IPS-15b (cell line): Measurements from ENCODE around the gene EIF5A.

Experiments used
- H3K27me3 ChIP-seq: one replicate; pipeline ENCODE4 v1.6.1; 2013; ENCODE audit warnings: low read length; ENCODE audit not compliant: control insufficient read depth, insufficient read depth
- H3K36me3 ChIP-seq: one replicate; pipeline ENCODE4 v1.6.1; 2013; ENCODE audit warnings: low read length; ENCODE audit not compliant: control insufficient read depth, insufficient read depth
- H3K4me1 ChIP-seq: one replicate; pipeline ENCODE4 v1.6.1; 2013; ENCODE audit warnings: mild to moderate bottlenecking, low read length; ENCODE audit not compliant: control insufficient read depth, insufficient read depth
- H3K4me3 ChIP-seq: one replicate; pipeline ENCODE4 v1.5.1; 2013; ENCODE audit warnings: low read depth, low read length
- H3K9ac ChIP-seq: one replicate; pipeline ENCODE4 v1.6.1; 2013; ENCODE audit warnings: low read depth, mild to moderate bottlenecking, low read length
- H3K9me3 ChIP-seq: one replicate; pipeline ENCODE4 v1.6.1; 2013; ENCODE audit warnings: mild to moderate bottlenecking, low read length; ENCODE audit not compliant: control insufficient read depth, insufficient read depth

EIF5A gene

DNA sequence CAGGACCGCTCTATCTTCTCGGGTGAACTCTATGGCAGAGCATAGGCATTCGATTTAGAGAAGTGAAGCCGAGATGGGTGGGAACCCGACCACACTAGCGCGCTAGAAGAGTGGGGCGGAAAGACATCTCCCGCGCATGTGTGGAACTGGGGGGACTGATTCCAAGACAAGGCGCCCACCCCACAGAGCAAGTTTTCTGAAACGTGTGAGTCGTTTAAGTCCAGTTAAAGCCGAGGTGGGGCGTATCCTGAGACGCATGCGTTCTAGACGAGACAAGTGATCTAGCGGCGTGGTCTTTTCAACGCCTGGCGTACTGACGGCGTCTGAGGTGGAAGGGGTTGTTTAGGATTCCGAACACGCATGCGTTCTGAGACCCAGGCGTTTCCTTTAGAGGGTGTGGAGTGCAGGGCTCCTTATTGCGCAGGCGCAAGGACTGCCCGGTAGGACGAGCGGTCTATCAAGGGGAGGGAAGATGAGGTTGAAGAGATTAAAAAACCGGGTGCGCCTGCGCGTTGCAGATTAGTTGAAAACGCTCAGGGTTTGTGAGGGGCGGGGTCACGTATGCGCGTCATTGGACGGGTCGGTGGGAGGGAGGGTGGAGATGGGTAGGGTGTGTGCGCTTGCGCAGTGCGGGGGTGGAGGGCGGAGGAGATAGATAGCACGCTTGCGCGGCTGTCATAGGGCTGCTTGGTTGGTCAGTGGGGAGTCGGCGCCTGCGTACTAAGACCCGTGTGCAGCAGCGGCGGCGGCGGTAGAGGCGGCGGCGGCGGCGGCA, at the start of gene EIF5A:
Gene EIF5A, plus strand, starts transcription at position 718 of the 775 bp plus-strand sequence. CDS start 2,008 bp downstream, outside the sequence.
- no peaks in the 10 kb centered on the region for H3K9me3 ChIP-seq
- H3K4me3 ChIP-seq: peak within 1 kb of the TSS; percentile 95
- H3K4me1 ChIP-seq: peaks cover 2% of the 10 kb centered on the region
- no peaks in the 10 kb centered on the region for H3K27me3 ChIP-seq
- H3K36me3 ChIP-seq: peaks cover 24% of the 10 kb centered on the region
- peak within 1 kb of the TSS; percentile 99 for H3K9ac ChIP-seq

DNA sequence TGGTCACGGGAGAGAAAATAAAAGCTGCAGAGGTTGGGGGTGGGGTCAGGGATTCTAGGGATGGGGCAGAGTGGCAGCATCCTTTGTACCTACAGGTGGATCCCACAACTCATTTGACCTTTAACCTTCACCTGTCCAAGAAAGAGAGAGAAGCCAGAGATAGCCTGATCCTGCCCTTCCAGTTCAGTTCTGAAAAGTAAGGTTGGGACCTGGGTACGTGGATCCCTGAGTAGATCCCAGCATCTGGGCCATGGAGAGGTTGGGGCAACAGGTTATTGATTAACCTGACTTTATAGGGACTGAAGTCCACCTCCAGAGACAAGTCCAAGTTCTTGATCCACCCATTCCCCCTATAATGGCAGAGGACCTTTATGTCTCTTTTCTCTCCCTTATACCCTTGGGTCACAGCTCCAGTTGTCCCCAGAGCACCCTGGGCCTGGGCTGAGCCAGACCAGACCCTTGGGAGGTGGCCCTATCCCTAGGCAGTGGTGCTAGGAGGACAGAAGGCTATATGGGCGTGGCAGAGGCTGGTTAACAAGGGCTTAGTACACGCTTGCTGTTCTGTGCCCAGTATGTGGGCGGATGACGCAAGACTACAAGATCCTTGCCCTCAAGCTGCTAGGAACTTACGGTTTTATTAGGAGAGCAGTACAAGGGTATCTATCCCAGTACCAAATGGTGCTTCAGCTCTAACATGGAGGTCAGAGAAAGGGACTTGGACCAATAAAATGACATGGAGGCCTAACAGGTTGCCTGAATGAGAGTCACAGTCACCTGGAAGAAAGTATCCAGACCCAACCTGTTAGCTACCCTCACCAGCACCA, 48.5 kb upstream of the EIF5A start:
- H3K36me3 ChIP-seq: peaks cover 24% of the 10 kb centered on the region
- H3K4me1 ChIP-seq: peaks cover 4% of the 10 kb centered on the region
- no peak overlapping the region for H3K4me3 ChIP-seq
- H3K9ac ChIP-seq: no peak overlapping the region
- H3K9me3 ChIP-seq: no peaks in the 10 kb centered on the region
- H3K27me3 ChIP-seq: no peaks in the 10 kb centered on the region

DNA sequence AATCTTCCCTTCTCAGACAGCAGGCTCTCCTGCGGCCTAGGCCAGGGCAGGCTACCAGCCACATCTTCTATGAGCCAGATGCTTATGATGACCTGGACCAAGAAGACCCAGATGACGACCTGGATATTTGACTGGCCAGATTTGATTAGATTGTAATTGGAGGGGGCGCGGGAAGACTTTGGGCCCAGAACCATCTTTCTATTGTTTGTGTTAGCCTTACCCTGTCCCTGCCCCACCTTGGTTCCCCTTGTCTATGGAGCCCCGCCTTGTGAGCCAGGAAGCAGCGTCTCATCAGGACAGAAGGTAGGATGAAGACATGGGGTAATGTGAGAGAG, 47.9 kb upstream of the EIF5A start:
- Histone ChIP-seq H3K4me3 (no peak overlapping the region), H3K9ac (no peak overlapping the region), H3K36me3 (peaks cover 24% of the 10 kb centered on the region), H3K4me1 (peaks cover 9% of the 10 kb centered on the region), H3K9me3 (no peaks in the 10 kb centered on the region), H3K27me3 (no peaks in the 10 kb centered on the region)

DNA sequence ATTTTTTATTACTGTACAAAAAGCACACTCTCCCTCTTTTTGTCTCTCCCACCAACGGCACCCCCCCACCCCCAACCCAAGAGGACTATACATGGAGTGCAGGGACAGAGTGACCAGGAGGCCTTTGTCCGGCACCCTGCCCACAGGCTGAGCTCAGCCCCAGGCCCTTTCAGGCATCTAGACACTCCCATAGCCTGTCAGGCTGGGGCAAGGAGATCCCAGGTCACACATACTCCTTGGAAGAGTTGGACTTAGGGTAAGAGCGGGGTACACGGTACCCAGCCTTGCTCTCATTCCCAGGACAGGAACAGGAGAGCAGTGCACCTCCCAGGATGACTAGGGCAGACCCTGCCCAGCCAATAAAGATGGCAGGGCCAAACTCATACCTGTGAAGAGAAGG, 47.3 kb upstream of the EIF5A start:
- H3K9ac ChIP-seq: peak overlapping the region; percentile 94
- peaks cover 10% of the 10 kb centered on the region for H3K4me1 ChIP-seq
- no peaks in the 10 kb centered on the region for H3K9me3 ChIP-seq
- peaks cover 22% of the 10 kb centered on the region for H3K36me3 ChIP-seq
- H3K27me3 ChIP-seq: no peaks in the 10 kb centered on the region
- H3K4me3 ChIP-seq: peak overlapping the region; percentile 98

DNA sequence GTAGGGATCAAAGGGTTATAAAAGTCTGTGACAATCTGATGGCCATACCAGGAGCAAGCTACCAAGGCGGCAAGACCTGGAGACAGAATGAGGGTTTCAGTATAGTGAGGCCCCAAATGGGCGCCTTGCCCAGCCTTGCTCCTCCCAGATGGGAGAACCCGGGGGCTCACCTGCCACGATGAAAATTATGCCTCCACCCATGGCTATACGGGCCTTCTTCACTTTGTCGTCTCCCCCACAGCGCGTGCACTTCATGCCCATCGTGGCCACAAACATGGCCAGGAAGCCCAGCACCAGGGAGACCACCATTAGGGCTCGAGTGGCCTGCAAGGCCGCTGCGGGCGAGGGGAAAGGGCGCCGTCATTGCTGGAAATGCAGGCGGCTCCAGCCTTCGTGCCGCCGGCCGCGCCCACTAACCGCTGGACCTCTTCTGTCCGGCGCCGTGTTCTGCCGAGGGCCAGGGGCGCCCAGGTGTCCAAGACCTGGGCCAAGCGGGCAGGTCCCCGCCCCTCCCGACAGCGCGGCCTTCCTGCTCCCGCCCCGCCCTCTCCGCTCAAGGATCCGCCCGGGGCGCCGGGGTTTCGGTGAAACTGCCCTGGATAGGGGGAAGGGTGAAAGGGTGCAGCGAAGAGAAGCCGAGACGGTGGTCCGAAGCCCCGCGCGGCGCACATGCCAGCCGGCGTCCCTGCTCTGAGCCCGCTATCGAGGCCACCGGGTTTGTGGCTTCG, 46.6 kb upstream of the EIF5A start:
- Histone ChIP-seq H3K36me3 (peaks cover 22% of the 10 kb centered on the region), H3K4me1 (peaks cover 10% of the 10 kb centered on the region), H3K9ac (peak overlapping the region; percentile 94), H3K27me3 (no peaks in the 10 kb centered on the region), H3K4me3 (peak overlapping the region; percentile 98), H3K9me3 (no peaks in the 10 kb centered on the region)

DNA sequence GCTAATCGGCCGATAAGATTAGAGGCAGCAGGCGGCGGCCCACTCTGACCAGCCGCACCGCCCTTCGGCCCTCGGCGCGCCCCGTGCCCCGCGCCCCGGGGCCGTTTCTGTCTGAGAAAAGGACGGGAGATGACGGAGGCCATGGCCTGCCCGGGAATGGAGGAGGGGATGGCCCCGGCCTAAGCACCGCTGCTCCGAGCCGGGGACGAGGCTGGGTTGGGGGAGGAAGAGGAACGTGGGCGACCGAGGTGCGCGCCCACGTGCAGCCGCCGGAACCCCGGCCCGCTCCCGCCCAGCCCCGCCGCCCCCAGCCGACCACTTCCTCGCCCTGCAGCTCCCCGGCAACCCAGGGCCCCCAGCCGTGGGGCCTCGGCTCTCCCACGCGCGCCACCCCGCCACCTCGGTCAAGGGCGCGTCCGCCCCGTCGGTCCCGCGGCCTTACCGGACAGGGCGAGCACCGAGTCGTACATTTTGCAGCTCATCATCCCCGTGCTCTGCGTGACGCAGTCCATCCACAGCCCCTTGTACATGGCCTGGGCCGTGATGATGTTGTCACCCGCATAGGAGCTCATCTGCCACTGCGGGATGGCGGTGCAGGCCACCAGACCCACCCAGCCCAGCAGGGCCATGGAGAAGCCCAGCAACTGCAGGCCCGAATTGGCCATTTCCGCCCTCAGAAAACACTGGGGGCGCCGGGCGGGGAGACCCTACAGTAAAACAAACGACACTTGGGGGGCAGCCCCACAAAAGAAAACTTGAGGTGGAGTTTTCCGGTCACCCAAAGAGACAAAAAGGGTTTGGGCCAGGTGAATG, 45.8 kb upstream of the EIF5A start:
- H3K9ac ChIP-seq: peak overlapping the region; percentile 94
- peak overlapping the region; percentile 98 for H3K4me3 ChIP-seq
- H3K27me3 ChIP-seq: no peaks in the 10 kb centered on the region
- peaks cover 22% of the 10 kb centered on the region for H3K36me3 ChIP-seq
- H3K4me1 ChIP-seq: peaks cover 12% of the 10 kb centered on the region
- no peaks in the 10 kb centered on the region for H3K9me3 ChIP-seq

DNA sequence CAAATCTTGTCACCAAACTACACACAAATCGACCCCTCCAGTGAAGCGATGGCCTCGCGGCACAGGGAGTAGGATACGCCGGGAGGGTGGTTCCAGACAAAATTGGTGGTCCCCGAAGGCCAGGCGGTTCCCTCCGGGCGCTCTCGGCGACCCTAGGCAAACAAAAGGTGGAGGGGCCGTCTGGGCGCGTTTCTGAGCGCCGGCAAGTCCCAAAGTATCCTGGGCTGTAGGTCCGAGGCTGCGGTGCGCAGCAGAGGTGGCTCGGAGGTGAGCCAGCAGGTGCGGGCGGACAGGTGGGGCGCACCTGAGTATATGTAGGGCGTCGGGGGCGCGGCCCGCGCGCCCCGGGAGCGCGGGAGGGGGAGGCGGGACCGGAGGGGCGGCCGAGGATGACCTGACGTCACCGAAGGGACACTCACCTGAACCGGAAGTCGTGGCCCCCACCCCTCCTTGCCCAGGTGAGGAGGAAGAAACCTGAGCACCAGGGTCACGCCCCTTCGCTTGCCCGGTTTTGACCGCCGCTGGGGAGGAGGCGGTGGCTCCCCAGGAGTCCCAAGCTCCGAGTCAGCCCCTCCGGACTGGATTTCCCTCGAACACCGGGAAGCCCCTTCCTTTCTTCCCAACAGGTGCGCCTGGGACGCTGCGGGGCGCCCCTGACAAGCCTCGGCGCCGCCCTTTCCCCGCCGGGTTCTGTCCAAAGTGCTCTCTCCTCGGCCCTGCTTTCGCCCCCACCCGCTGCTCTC, 45.1 kb upstream of the EIF5A start, which contains the start of gene CLDN7:
Gene CLDN7, minus strand, starts transcription at position 287 of the 743 bp plus-strand sequence. CDS start 435 bp downstream, outside the sequence.
- peak within 1 kb of the TSS; percentile 94 for H3K9ac ChIP-seq
- peaks cover 12% of the 10 kb centered on the region for H3K4me1 ChIP-seq
- no peaks in the 10 kb centered on the region for H3K27me3 ChIP-seq
- H3K36me3 ChIP-seq: peaks cover 20% of the 10 kb centered on the region
- peak within 1 kb of the TSS; percentile 98 for H3K4me3 ChIP-seq
- no peaks in the 10 kb centered on the region for H3K9me3 ChIP-seq

DNA sequence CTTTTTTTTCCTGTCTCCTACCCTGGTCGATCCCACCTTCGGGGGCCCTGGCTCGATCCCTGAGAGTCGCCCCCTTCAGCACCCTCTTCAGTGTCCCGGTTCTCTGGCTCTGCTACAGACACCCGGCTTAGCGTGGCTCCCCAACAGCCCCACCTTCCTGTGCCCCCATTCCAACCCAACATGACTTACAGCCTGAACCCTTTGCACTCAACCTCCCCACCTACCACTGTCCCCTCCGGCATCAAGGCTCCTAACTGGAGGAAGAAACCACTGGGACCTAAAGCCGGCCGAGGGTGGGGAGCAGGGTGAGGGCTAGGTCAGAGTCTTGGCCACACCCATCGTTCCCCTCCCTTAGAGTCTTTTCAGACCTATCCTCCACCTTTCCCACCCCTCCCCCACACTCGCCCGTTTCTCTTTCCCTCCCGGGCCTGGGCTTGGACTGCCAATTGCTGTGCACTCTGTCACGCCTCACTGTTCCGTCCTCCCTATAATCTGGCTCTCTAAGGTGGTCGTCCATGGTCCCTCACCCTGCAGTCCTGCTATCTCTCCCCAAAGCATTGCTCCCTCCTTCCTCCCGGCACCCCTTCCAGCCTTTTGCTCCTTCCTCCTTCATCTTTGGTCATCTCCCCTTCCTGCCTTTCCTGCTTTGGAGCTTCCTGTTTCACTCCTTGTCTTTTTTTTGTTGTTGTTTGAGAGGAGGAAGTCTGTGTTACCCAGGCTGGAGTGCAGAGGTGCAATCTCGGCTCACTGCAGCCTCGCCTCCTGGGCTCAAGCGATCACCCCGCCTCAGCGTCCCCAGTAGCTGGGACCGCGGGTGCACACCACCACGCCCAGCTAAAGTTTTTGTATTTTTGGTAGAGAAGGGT, 44.3 kb upstream of the EIF5A start:
- Histone ChIP-seq H3K9me3 (no peaks in the 10 kb centered on the region), H3K27me3 (no peaks in the 10 kb centered on the region), H3K9ac (peak overlapping the region; percentile 85), H3K36me3 (peaks cover 16% of the 10 kb centered on the region), H3K4me3 (peak overlapping the region; percentile 98), H3K4me1 (peaks cover 12% of the 10 kb centered on the region)

DNA sequence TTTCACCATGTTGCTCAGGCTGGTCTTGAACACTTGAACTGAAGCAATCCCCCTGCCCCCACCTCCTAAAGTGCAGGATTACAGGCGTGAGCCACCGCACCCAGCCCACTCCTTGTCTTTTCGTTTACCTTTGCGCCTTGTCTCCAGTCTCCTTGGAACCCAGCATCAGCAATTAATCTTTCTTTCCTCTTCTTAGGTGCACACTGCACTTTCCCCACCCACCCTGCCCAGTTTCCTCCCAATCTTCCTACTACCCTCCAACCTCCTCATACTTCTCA, 43.7 kb upstream of the EIF5A start:
- no peaks in the 10 kb centered on the region for H3K9me3 ChIP-seq
- peak overlapping the region; percentile 85 for H3K9ac ChIP-seq
- H3K27me3 ChIP-seq: no peaks in the 10 kb centered on the region
- peaks cover 14% of the 10 kb centered on the region for H3K36me3 ChIP-seq
- H3K4me1 ChIP-seq: peaks cover 12% of the 10 kb centered on the region
- peak overlapping the region; percentile 98 for H3K4me3 ChIP-seq

DNA sequence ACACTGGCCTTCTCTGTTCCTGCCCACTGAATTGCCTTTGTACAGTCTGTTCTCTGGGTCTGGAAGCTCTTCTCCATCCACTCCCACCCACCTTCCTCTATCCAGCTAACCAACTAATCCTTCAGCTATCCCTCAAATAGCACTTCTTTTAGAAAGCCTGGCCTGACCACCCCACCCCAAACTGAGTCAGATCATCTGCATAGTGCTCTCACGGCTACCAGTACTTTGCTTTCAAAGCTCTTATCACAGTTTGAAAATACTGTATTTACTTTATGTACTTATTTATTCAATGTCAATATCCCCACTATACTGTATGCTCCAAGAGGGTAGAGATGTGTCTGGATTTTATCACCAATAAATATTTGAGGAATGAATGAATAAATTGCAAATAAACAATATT, 40.6 kb upstream of the EIF5A start:
- no peak overlapping the region for H3K4me3 ChIP-seq
- H3K27me3 ChIP-seq: no peaks in the 10 kb centered on the region
- no peaks in the 10 kb centered on the region for H3K36me3 ChIP-seq
- peaks cover 9% of the 10 kb centered on the region for H3K4me1 ChIP-seq
- H3K9ac ChIP-seq: no peak overlapping the region
- no peaks in the 10 kb centered on the region for H3K9me3 ChIP-seq
